Body of pancreas (tissue), 4 donors: ENCODE data around the gene NECTIN1.

Source experiments
- POLR2A ChIP-seq, 3 donors: fragments of 450-650 bp; IDR thresholded peaks; one replicate each; pipeline ENCODE4 v1.6.1; 2016; ENCODE audit warnings: antibody characterized with exemption in 3 of 3, mild to moderate bottlenecking in 2 of 3
- TF ChIP-seq, protein P1 (sequence below), 7 experiments: fragments of 450-650 bp in 4 of 7; fragments of 200-600 bp in 3 of 7; sonication (generic) in 3 of 7; IDR thresholded peaks; one replicate each; pipeline ENCODE4 v1.5.1; 2016 to 2019; ENCODE audit warnings: antibody characterized with exemption in 7 of 7

GRCh38 chr11:119728651-119729580 is at the start of gene NECTIN1:
- peak; percentile 86 to 89 (median 86) for TF ChIP-seq POLR2A (IDR thresholded peaks at IDR 0.05)
- TF ChIP-seq, protein P1, sequence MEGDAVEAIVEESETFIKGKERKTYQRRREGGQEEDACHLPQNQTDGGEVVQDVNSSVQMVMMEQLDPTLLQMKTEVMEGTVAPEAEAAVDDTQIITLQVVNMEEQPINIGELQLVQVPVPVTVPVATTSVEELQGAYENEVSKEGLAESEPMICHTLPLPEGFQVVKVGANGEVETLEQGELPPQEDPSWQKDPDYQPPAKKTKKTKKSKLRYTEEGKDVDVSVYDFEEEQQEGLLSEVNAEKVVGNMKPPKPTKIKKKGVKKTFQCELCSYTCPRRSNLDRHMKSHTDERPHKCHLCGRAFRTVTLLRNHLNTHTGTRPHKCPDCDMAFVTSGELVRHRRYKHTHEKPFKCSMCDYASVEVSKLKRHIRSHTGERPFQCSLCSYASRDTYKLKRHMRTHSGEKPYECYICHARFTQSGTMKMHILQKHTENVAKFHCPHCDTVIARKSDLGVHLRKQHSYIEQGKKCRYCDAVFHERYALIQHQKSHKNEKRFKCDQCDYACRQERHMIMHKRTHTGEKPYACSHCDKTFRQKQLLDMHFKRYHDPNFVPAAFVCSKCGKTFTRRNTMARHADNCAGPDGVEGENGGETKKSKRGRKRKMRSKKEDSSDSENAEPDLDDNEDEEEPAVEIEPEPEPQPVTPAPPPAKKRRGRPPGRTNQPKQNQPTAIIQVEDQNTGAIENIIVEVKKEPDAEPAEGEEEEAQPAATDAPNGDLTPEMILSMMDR (IDR thresholded peaks at IDR 0.05) = peak; percentile 87 to 99 (median 93)
